Measurements from ENCODE around the gene ZCCHC14.

GRCh38 chr16:87496447-87496801 lies 3.6 kb upstream of the ZCCHC14 start:
- TF ChIP-seq REST (IDR thresholded peaks at IDR 0.05; ENCODE audit: low read depth), result no peak
- no peak for TF ChIP-seq CTCF (IDR thresholded peaks at IDR 0.05 in 2 of 3, conservative IDR thresholded peaks at IDR 0.05 in 1 of 3; ENCODE audit: borderline replicate concordance in 1 of 3, insufficient read depth in 1 of 3, low read depth in 2 of 3, low read length in 2 of 3)
- TF ChIP-seq FOSL1 (IDR thresholded peaks at IDR 0.05; ENCODE audit: low read depth), result no peak
- TF ChIP-seq POLR2AphosphoS5 (IDR thresholded peaks at IDR 0.05; ENCODE audit: low read depth, low read length), result no peak
- TF ChIP-seq POLR2A (IDR thresholded peaks at IDR 0.05; ENCODE audit: borderline replicate concordance, extremely low read depth, insufficient read depth, insufficient read length), result no peak
- TF ChIP-seq EZH2 (IDR thresholded peaks at IDR 0.05), result no peak
- TF ChIP-seq RAD21 (IDR thresholded peaks at IDR 0.05; ENCODE audit: low read depth), result no peak
- TF ChIP-seq ZNF274 (IDR thresholded peaks at IDR 0.05; ENCODE audit: low read depth, low read length), result no peak
- no peak for TF ChIP-seq SP1 (IDR thresholded peaks at IDR 0.05; ENCODE audit: low read depth)
- no peak for TF ChIP-seq EZH2phosphoT487 (IDR thresholded peaks at IDR 0.05; ENCODE audit: borderline replicate concordance)
- no peak for TF ChIP-seq CEBPB (IDR thresholded peaks at IDR 0.05; ENCODE audit: low read depth)
- no peak for TF ChIP-seq TCF7L2 (IDR thresholded peaks at IDR 0.05; ENCODE audit: borderline replicate concordance, extremely low read depth, insufficient read depth, insufficient read length)
- no peak for TF ChIP-seq JUND (IDR thresholded peaks at IDR 0.05)

Data from HCT116 (cell line).